Measurements from ENCODE around the gene XIST.

DNA sequence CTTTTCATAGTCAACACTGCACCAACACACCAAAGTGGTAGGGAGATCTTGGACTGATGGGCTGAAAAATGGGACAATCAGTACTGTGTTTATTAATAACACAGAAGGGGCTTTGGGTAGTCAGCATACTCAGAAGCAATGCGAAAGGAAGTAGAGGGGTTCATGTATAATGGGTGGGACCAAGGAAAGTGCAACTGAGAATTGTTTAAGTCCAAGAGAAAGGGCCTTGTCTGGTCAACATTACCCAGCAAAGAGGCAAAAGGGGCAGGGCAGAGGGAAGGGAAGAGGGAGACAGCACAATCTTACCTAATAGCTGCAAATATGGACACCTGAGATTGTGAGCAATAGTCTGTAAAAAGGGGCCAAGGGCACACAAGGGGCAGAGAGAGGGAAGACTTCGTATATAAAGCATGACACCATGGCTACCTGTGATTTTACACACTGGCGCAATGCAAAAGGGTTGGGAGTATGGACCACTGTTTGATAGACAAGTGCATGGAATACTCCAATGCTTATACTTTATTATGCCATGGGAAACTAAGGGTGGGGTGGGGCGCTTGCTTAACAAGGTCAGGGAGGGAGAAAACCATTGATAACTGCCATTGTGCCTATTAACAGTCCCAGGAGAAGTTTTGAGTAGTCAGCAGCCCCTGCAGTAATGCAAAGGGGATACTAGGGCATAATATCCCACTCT lies 9.8 kb downstream of the XIST start:
- no peak for TF ChIP-seq YY1 (IDR thresholded peaks at IDR 0.05; ENCODE audit: low read depth)
- TF ChIP-seq EP300 (IDR thresholded peaks at IDR 0.05; ENCODE audit: borderline replicate concordance), result no peak
- TF ChIP-seq RAD21 (IDR thresholded peaks at IDR 0.05; ENCODE audit: low read depth), result no peak
- TF ChIP-seq, protein P1, sequence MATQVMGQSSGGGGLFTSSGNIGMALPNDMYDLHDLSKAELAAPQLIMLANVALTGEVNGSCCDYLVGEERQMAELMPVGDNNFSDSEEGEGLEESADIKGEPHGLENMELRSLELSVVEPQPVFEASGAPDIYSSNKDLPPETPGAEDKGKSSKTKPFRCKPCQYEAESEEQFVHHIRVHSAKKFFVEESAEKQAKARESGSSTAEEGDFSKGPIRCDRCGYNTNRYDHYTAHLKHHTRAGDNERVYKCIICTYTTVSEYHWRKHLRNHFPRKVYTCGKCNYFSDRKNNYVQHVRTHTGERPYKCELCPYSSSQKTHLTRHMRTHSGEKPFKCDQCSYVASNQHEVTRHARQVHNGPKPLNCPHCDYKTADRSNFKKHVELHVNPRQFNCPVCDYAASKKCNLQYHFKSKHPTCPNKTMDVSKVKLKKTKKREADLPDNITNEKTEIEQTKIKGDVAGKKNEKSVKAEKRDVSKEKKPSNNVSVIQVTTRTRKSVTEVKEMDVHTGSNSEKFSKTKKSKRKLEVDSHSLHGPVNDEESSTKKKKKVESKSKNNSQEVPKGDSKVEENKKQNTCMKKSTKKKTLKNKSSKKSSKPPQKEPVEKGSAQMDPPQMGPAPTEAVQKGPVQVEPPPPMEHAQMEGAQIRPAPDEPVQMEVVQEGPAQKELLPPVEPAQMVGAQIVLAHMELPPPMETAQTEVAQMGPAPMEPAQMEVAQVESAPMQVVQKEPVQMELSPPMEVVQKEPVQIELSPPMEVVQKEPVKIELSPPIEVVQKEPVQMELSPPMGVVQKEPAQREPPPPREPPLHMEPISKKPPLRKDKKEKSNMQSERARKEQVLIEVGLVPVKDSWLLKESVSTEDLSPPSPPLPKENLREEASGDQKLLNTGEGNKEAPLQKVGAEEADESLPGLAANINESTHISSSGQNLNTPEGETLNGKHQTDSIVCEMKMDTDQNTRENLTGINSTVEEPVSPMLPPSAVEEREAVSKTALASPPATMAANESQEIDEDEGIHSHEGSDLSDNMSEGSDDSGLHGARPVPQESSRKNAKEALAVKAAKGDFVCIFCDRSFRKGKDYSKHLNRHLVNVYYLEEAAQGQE (IDR thresholded peaks at IDR 0.05; ENCODE audit: low read depth), result no peak
- no peak for TF ChIP-seq FOXM1 (IDR thresholded peaks at IDR 0.05; ENCODE audit: borderline replicate concordance, low read depth)
- TF ChIP-seq CREB1 (IDR thresholded peaks at IDR 0.05; ENCODE audit: low read depth), result no peak
- TF ChIP-seq, protein P2, sequence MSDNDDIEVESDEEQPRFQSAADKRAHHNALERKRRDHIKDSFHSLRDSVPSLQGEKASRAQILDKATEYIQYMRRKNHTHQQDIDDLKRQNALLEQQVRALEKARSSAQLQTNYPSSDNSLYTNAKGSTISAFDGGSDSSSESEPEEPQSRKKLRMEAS (IDR thresholded peaks at IDR 0.05), result no peak
- TF ChIP-seq TEAD4 (IDR thresholded peaks at IDR 0.05), result no peak
- TF ChIP-seq NFIC (IDR thresholded peaks at IDR 0.05), result no peak
- TF ChIP-seq EGR1 (IDR thresholded peaks at IDR 0.05), result no peak
- no peak for TF ChIP-seq CEBPB (IDR thresholded peaks at IDR 0.05)
- TF ChIP-seq TAF1 (IDR thresholded peaks at IDR 0.05; ENCODE audit: low read depth), result no peak
- TF ChIP-seq TCF12 (IDR thresholded peaks at IDR 0.05; ENCODE audit: low read depth), result no peak
